HepG2 (cell line): ENCODE results near the gene METAP1D. TPM values are rescaled to one million over a fixed set of nuclear protein-coding genes. Genes with fewer than 3 reads are reported as not detected.

Experiments used
- ATRX ChIP-seq: sonication (generic); formaldehyde crosslinking; IDR thresholded peaks from 2 replicates; pipeline ENCODE4 v1.4.0; 2020; ENCODE audit warnings: missing genetic modification reagents, borderline replicate concordance
- CBFB ChIP-seq: sonication (generic); formaldehyde crosslinking; IDR thresholded peaks from 2 replicates; pipeline ENCODE4 v1.4.0; 2020; ENCODE audit warnings: missing genetic modification reagents
- CBX2 ChIP-seq, 2 experiments: fragments of 200-600 bp in 1 of 2; sonication (generic); formaldehyde crosslinking in 1 of 2; IDR thresholded peaks; 2 replicates each; pipeline versions ENCODE4 v1.7.0 to v1.8.1; 2018 to 2022; ENCODE audit warnings: low read depth in 2 of 2, low read length in 1 of 2, mild to moderate bottlenecking in 1 of 2, missing genetic modification reagents in 1 of 2
- E2F5 ChIP-seq: sonication (generic); formaldehyde crosslinking; conservative IDR thresholded peaks from 2 replicates; pipeline ENCODE4 v1.4.0; 2020; ENCODE audit warnings: missing genetic modification reagents
- FOSL1 ChIP-seq: sonication (generic); formaldehyde crosslinking; IDR thresholded peaks from 2 replicates; pipeline ENCODE4 v1.9.0; 2021; ENCODE audit warnings: missing genetic modification reagents, borderline replicate concordance
- KDM5A ChIP-seq: fragments of 200-600 bp; sonication (generic); IDR thresholded peaks from 2 replicates; pipeline ENCODE4 v1.7.0; 2018; ENCODE audit warnings: antibody characterized with exemption, mild to moderate bottlenecking, low read length, borderline replicate concordance
- MLLT10 ChIP-seq: sonication (generic); formaldehyde crosslinking; IDR thresholded peaks from 2 replicates; pipeline ENCODE4 v1.4.0; 2020; ENCODE audit warnings: missing genetic modification reagents
- NFYB ChIP-seq: sonication (generic); formaldehyde crosslinking; IDR thresholded peaks from 2 replicates; pipeline ENCODE4 v1.4.0; 2020; ENCODE audit warnings: missing genetic modification reagents
- POLR2G ChIP-seq: fragments of 200-400 bp; formaldehyde crosslinking; IDR thresholded peaks from 2 replicates; pipeline ENCODE4 v1.6.1; 2018; ENCODE audit warnings: mild to moderate bottlenecking, low read depth, low read length, moderate library complexity
- SMYD3 ChIP-seq: sonication (generic); formaldehyde crosslinking; IDR thresholded peaks from 2 replicates; pipeline ENCODE4 v1.8.1; 2023; ENCODE audit warnings: mild to moderate bottlenecking, missing genetic modification reagents
- SRSF1 ChIP-seq: fragments of 200-400 bp; formaldehyde crosslinking; optimal IDR thresholded peaks from 2 replicates; pipeline ENCODE3; 2017; ENCODE audit warnings: mild to moderate bottlenecking, low read depth, low read length, moderate library complexity
- TOE1 ChIP-seq: sonication (generic); formaldehyde crosslinking; IDR thresholded peaks from 2 replicates; pipeline ENCODE4 v1.4.0; 2020; ENCODE audit warnings: mild to moderate bottlenecking, missing genetic modification reagents
- ZFP36 ChIP-seq: fragments of 150-350 bp; IDR thresholded peaks from 2 replicates; pipeline ENCODE4 v1.6.1; 2018; ENCODE audit warnings: borderline replicate concordance, low read length, low read depth; ENCODE audit not compliant: partially characterized antibody
- ZFYVE20 ChIP-seq: sonication (generic); formaldehyde crosslinking; IDR thresholded peaks from 2 replicates; pipeline ENCODE4 v1.8.0; 2023; ENCODE audit warnings: low read depth, mild to moderate bottlenecking, moderate library complexity, missing genetic modification reagents, borderline replicate concordance
- ZNF138 ChIP-seq: sonication (generic); formaldehyde crosslinking; IDR thresholded peaks from 2 replicates; pipeline ENCODE4 v1.5.0; 2020; ENCODE audit warnings: mild to moderate bottlenecking, low read depth, missing genetic modification reagents
- ZNF207 ChIP-seq: fragments of 450-650 bp; IDR thresholded peaks from 2 replicates; pipeline ENCODE4 v1.6.1; 2016; ENCODE audit warnings: antibody characterized with exemption, borderline replicate concordance
- ZNF230 ChIP-seq: sonication (generic); formaldehyde crosslinking; IDR thresholded peaks from 2 replicates; pipeline ENCODE4 v1.4.0; 2020; ENCODE audit warnings: mild to moderate bottlenecking, missing genetic modification reagents
- ZNF235 ChIP-seq: sonication (generic); formaldehyde crosslinking; IDR thresholded peaks from 2 replicates; pipeline ENCODE4 v1.8.1; 2023; ENCODE audit warnings: mild to moderate bottlenecking, missing genetic modification reagents, borderline replicate concordance
- ZNF253 ChIP-seq: sonication (generic); formaldehyde crosslinking; IDR thresholded peaks from 2 replicates; pipeline ENCODE4 v1.8.0; 2022; ENCODE audit warnings: mild to moderate bottlenecking, missing genetic modification reagents, borderline replicate concordance
- ZNF33B ChIP-seq: sonication (generic); formaldehyde crosslinking; IDR thresholded peaks from 2 replicates; pipeline ENCODE4 v1.5.1; 2020; ENCODE audit warnings: mild to moderate bottlenecking, missing genetic modification reagents
- ZNF530 ChIP-seq: sonication (generic); formaldehyde crosslinking; IDR thresholded peaks from 2 replicates; pipeline ENCODE4 v1.5.0; 2020; ENCODE audit warnings: low read depth, mild to moderate bottlenecking, missing genetic modification reagents
- ZNF619 ChIP-seq: sonication (generic); formaldehyde crosslinking; IDR thresholded peaks from 2 replicates; pipeline ENCODE4 v1.4.0; 2020; ENCODE audit warnings: mild to moderate bottlenecking, missing genetic modification reagents
- ZNF816 ChIP-seq: sonication (generic); formaldehyde crosslinking; IDR thresholded peaks from 2 replicates; pipeline ENCODE4 v1.8.0; 2022; ENCODE audit warnings: missing genetic modification reagents, mild to moderate bottlenecking, borderline replicate concordance
- polyA plus RNA-seq, 8 experiments: library from polyadenylated mRNA; depleted of rRNA in 3 of 8; stranded (reverse) in 7 of 8; unstranded in 1 of 8; fragments of >200 nt; fragmentation: Illumina TruSeq in 4 of 8; extraction: Trizol in 4 of 8; gene quantifications; 2 replicates each; pipeline versions ENCODE4 v1.2.1 to v1.2.3, GENCODE V29; 2011 to 2016; ENCODE audit warnings: low read depth in 4 of 8, missing spikeins in 1 of 8, mixed read lengths in 1 of 8; ENCODE audit not compliant: insufficient read depth in 1 of 8
- total RNA-seq, 5 experiments: library from RNA; depleted of rRNA; stranded (reverse); fragments of >200 nt; fragmentation: Illumina TruSeq; extraction: Trizol; gene quantifications; 2 replicates each; pipeline ENCODE4 v1.2.3, GENCODE V29; 2016; ENCODE audit warnings: low read depth in 1 of 5
- TF ChIP-seq, protein P1 (sequence below): sonication (generic); formaldehyde crosslinking; conservative IDR thresholded peaks from 2 replicates; pipeline ENCODE4 v1.4.0; 2020; ENCODE audit warnings: missing genetic modification reagents
- TF ChIP-seq, protein P2 (sequence below): sonication (generic); formaldehyde crosslinking; IDR thresholded peaks from 2 replicates; pipeline ENCODE4 v1.4.0; 2020; ENCODE audit warnings: missing genetic modification reagents

The METAP1D gene
- total and polyA plus RNA-seq, 2 of the 13 experiments (the other 11 are each of a cell fraction or from before 2014, with no cell fraction given): 14.7 to 21.6 TPM

DNA sequence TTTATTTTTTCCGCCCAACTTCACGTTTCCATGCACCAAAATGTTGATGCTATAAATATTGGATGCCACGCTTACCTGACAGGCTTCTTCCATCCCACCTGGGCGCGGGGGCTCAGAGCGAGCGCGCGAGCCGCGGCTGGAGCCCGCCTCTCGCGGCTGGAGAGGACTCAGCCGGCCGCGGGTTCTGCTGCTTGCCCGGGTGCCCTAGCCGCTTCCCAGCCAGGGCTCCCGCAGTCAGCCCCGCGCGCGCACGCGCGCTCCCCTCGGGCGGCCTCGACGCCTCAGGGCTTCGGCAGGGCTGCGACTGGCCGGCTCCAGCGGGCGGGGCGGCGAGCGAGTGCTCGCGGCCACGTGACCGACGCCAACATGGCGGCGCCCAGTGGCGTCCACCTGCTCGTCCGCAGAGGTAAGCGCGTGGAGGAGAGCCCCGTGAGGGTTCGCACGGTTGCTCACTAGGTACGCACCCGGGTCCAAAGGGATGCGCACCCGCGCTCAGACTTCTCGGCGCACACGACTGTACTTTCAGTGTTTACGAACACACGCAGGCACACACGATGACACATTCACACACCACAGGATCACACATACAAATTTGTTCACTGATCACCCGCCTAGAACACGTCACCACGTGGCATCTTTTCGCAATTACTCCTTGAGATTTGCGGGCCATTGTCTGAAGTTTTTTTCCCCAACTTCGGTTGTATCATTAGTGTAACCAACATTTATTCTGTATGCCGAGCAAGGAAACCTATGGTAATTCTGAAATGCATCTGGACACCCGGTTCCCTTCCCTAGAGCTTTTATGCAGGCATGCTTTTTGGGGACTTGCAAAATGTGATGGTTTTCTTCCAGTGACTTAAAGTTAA, at the start of gene METAP1D (continued):
- TF ChIP-seq, protein P1, sequence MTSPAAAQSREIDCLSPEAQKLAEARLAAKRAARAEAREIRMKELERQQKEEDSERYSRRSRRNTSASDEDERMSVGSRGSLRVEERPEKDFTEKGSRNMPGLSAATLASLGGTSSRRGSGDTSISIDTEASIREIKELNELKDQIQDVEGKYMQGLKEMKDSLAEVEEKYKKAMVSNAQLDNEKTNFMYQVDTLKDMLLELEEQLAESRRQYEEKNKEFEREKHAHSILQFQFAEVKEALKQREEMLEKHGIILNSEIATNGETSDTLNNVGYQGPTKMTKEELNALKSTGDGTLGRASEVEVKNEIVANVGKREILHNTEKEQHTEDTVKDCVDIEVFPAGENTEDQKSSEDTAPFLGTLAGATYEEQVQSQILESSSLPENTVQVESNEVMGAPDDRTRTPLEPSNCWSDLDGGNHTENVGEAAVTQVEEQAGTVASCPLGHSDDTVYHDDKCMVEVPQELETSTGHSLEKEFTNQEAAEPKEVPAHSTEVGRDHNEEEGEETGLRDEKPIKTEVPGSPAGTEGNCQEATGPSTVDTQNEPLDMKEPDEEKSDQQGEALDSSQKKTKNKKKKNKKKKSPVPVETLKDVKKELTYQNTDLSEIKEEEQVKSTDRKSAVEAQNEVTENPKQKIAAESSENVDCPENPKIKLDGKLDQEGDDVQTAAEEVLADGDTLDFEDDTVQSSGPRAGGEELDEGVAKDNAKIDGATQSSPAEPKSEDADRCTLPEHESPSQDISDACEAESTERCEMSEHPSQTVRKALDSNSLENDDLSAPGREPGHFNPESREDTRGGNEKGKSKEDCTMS (CRISPR knock-in tag): no peak
- peak; percentile 93 for TF ChIP-seq ZNF33B
- peak; percentile 96 for TF ChIP-seq ZNF230 (CRISPR knock-in tag)
- peak; percentile 94 for TF ChIP-seq ZNF138
- TF ChIP-seq ATRX (CRISPR knock-in tag): no peak
- 0 out of 2 replicates have a peak, but pooled peaks have one; percentile 83 for TF ChIP-seq ZFYVE20 (CRISPR knock-in tag)
- no peak for TF ChIP-seq MLLT10
- TF ChIP-seq ZFP36: no peak
- TF ChIP-seq ZNF619: peak; percentile 76
- TF ChIP-seq CBX2 (IDR thresholded peaks at IDR 0.05; ENCODE audit: low read depth, low read length): no peak
- no peak; the same call in 1 of the 2 replicates for TF ChIP-seq CBX2 (CRISPR knock-in tag; IDR thresholded peaks at IDR 0.05; ENCODE audit: low read depth)
- TF ChIP-seq FOSL1 (CRISPR knock-in tag): peak; percentile 53; the same call in 1 of the 2 replicates
- peak; percentile 95 for TF ChIP-seq CBFB (CRISPR knock-in tag)
- peak; percentile 88; the same call in 1 of the 2 replicates for TF ChIP-seq ZNF816 (CRISPR knock-in tag)
- peak; percentile 98 for TF ChIP-seq POLR2G
- no peak for TF ChIP-seq SRSF1
- peak; percentile 97 for TF ChIP-seq TOE1 (CRISPR knock-in tag)
- no peak for TF ChIP-seq ZNF530 (CRISPR knock-in tag)
- TF ChIP-seq KDM5A: peak; percentile 87
- TF ChIP-seq, protein P2, sequence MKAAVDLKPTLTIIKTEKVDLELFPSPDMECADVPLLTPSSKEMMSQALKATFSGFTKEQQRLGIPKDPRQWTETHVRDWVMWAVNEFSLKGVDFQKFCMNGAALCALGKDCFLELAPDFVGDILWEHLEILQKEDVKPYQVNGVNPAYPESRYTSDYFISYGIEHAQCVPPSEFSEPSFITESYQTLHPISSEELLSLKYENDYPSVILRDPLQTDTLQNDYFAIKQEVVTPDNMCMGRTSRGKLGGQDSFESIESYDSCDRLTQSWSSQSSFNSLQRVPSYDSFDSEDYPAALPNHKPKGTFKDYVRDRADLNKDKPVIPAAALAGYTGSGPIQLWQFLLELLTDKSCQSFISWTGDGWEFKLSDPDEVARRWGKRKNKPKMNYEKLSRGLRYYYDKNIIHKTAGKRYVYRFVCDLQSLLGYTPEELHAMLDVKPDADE: peak; percentile 97; the same call in 1 of the 2 replicates
- peak; percentile 42; the same call in 1 of the 2 replicates for TF ChIP-seq SMYD3 (CRISPR knock-in tag)
- no peak for TF ChIP-seq ZNF207
- TF ChIP-seq E2F5 (CRISPR knock-in tag): peak; percentile 50; the same call in 1 of the 2 replicates
- TF ChIP-seq ZNF235 (CRISPR knock-in tag): peak; percentile 98
- TF ChIP-seq ZNF253 (CRISPR knock-in tag): peak; percentile 98
- peak; percentile 61; the same call in 1 of the 2 replicates for TF ChIP-seq NFYB (CRISPR knock-in tag)
